SK-N-SH (cell line): ENCODE data around the gene TAF11L13. TPM values are rescaled to one million over a fixed set of nuclear protein-coding genes. Genes with fewer than 3 reads are reported as not detected.

ENCODE experiments used
- polyA plus RNA-seq, 3 experiments: library from polyadenylated mRNA; depleted of rRNA; stranded (reverse); fragments of >200 nt; gene quantifications; 2 replicates each; pipeline ENCODE4 v1.2.3, GENCODE V29; 2012
- small RNA-seq, 7 experiments: library from RNA; depleted of rRNA; stranded (forward); fragments of <200 nt; gene quantifications; one replicate each; pipeline ENCODE3, GENCODE V24; 2012

Gene TAF11L13
- polyA plus RNA-seq, 1 of the 3 experiments (the other 2 are of a cell fraction): not detected

Small RNA genes within 50 kb of the gene (small RNA-seq; reads per million reads assigned to genes)
- gene AC233724.1 (0 reads per million in 7 experiments), gene AC233724.12 (0 reads per million in 7 experiments), gene AC233724.2 (0 reads per million in 7 experiments), gene AC233724.3 (0 reads per million in 7 experiments), gene AC233724.4 (0 reads per million in 7 experiments), gene AC233724.6 (0 reads per million in 7 experiments), gene AC233724.7 (0 reads per million in 7 experiments)

Other genes starting within 250 kb of the TAF11L13 start
- not detected in 2 replicates for gene TAF11L2, start 133.9 kb upstream of the TAF11L13 start, polyA plus RNA-seq (2012; rRNA removed)
- gene TAF11L3, start 113.7 kb upstream of the TAF11L13 start, polyA plus RNA-seq (2012; rRNA removed): not detected in 2 replicates
- gene TAF11L4, start 110.3 kb upstream of the TAF11L13 start, polyA plus RNA-seq (2012; rRNA removed): not detected in 2 replicates
- gene TAF11L5, start 106.9 kb upstream of the TAF11L13 start, polyA plus RNA-seq (2012; rRNA removed): not detected in 2 replicates
- gene TAF11L6, start 103.4 kb upstream of the TAF11L13 start, polyA plus RNA-seq (2012; rRNA removed): not detected in 2 replicates
- gene TAF11L7, start 46.3 kb upstream of the TAF11L13 start, polyA plus RNA-seq (2012; rRNA removed): not detected in 2 replicates
- not detected in 2 replicates for gene TAF11L8, start 41.1 kb upstream of the TAF11L13 start, polyA plus RNA-seq (2012; rRNA removed)
- not detected in 2 replicates for gene TAF11L9, start 37.7 kb upstream of the TAF11L13 start, polyA plus RNA-seq (2012; rRNA removed)
- not detected in 2 replicates for gene TAF11L10, start 34.3 kb upstream of the TAF11L13 start, polyA plus RNA-seq (2012; rRNA removed)
- gene TAF11L11, start 27.9 kb upstream of the TAF11L13 start, polyA plus RNA-seq (2012; rRNA removed): not detected in 2 replicates
- not detected in 2 replicates for gene TAF11L12, start 21.7 kb upstream of the TAF11L13 start, polyA plus RNA-seq (2012; rRNA removed)
- not detected in 2 replicates for gene TAF11L14, start 2.4 kb downstream of the TAF11L13 start, polyA plus RNA-seq (2012; rRNA removed)